GM21528 (cell line): Measurements from ENCODE around the gene TRIM65.
A peak's percentile ranks its signal among the peaks of the same experiment; 100 is the strongest.

ENCODE experiments used
- ATAC-seq: cut with Tn5 transposase; IDR thresholded peaks from one replicate; pipeline ENCODE4 v1.9.1; 2021; ENCODE audit warnings: mild to moderate bottlenecking, moderate library complexity; ENCODE audit not compliant: unreplicated experiment, low FRiP score

TRIM65 gene

DNA sequence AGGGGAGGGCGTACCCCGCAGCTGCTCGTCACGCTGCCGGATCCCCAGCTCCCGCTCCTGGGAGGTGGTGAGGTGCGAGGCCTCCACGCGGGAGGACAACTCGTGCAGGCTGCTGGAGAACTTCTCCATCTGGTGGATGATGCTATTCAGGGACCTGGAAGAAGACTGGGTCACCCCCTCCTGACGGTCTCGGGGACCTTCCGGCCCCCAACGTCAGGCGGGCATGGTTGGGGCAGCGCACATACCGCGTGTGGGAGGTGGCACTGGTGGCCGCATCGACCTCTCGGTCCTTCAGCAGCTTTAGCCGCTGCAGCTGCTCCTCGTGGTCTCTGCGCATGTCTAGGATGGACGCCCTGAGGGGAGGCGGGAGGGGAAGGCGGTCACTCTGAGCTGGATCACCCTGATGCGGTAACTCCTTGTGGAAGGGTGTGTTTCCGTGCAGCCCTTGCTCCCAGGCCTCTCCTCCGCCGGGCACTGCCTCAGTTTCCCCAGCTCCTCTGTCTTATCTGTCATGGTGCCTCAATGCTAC lies 21.2 kb upstream of the TRIM65 start:
- ATAC-seq: no peak

DNA sequence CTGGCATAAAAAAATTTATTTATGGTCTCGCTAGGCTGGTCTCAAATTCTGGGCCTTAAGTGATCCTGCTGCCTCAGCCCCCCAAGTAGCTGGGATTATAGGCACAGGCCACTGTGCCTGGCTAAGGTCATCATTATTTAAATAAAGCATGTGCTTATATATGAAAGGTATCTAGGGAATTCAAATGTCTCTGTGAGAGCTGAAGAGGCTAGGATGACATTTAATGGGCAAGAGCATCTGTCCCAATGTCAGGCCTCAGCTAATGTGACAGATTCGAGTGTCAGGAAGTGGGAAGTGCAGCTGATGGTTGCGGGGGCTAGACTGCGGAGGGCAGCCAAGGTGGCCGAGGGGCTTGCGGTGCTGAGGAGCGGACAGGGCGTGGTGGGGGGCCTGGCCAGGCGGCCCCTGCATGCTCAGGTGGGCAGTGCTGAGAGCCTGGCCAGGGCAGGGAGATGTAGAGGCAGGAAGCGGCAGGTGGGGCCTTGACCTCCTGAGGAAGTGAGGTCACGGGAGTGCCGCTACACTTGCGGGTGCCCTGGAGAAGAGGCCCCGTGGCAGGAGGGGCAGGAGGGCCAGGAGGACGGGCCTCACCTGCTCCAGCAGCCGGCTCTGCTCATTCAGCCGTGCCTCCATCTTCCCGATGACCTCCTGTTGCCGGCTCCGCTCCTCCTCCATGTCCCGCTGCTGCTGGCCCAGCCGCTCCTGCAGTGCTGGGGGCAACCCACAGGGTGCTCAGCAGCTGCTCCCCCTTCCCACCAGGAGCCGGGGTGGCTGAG lies 20.6 kb upstream of the TRIM65 start:
- no peak for ATAC-seq

DNA sequence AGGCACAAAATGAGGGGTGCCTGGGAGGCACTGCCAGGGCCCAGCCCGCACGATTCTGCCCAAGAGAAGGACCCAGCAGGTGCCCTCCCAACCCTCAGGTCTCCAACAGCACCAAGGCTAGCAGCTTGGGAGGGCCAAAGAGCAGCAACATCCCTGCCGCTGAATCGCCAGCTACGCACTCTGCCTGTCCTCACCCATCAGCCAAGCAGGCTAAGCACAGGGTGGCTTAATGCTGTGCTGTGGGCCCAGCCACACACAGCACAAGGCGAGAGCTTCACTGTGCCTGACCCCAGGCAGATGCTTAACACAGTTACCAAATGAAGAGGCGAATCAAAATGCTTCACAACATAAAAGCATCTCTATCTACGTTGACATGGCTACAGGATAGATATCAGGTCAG lies 18.5 kb upstream of the TRIM65 start:
- no peak for ATAC-seq

DNA sequence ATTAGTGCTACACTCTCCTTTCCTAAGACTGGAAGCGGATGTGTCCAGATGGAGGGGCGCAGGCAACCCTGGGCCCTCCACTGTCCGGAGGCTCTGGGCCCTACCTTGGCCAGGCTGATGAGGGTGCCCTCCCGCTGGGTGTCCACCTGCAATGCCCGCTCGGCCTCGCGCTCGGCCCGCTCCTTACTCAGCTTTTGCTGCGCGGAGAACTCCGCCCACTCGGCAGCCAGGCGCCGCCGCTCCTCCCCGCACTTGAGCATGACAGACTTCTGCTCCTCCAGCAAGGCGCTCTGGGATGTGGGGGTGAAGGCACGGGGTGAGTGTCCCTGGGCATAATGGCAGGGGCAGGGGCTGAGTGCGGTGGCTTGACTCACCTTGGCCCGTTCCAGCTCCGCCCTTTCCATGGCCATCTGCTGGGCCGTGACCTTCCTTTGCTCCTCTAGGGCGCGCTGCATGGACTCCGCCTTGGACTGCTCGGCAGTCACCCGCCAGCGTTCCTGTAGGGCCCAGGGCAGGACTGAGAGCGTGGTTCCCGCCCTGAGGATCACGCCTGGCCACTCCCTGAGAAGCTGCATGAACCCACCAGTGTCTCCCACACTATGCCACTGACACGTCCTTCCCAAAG lies 18.0 kb upstream of the TRIM65 start:
- no peak for ATAC-seq

DNA sequence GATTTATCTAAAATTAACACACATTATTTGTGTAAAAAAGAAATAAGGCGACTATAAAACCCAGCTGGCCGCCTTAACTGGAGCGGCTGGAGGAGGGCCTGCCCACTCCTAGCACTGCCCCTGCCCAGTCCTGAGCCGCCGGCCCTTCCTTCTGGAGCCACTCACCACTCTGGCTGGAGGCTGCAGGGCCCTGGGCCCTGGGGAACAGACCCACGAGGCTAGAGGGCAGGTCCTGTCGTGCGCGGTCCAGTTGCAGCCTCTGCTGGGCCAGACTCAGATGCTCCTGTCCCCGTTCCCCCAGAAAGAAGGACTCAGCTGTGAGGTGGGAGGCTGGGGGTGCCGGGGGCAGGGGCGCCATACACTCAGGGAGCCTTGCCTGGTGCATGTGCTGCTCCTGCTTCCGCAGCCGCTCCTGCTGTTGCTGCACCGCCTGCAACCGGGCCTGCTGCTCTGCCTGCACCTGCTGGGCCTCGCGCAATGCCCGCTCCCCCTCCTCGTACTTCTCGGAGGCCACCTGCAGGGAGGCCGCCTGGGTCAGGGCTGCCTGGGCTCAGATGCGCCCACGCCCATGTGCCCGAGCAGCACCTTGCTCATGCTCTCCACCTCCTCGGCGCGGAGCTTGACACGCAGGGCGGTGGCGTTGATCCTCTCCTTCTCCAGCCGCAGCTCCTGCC lies 16.9 kb upstream of the TRIM65 start:
- no peak for ATAC-seq

DNA sequence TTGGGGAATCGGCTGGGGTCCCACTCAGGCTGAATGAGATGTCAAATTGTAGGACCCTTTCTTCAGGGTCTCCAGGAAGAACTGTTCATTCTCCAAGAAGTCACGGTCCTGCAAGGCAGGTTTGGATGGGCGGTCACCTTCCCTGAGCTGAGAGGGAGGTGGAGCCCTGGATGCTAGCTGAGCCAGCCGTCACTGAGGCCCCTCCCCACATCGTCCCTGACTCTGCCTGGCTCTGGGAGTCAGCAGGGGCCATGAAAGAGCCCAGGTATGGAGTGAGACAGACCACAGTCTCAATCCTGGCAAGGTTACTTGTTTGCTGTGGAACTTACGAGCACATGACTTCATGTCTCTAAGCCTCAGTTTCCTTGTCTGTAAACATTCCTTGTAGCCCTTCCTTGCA lies 13.9 kb upstream of the TRIM65 start:
- no peak for ATAC-seq

DNA sequence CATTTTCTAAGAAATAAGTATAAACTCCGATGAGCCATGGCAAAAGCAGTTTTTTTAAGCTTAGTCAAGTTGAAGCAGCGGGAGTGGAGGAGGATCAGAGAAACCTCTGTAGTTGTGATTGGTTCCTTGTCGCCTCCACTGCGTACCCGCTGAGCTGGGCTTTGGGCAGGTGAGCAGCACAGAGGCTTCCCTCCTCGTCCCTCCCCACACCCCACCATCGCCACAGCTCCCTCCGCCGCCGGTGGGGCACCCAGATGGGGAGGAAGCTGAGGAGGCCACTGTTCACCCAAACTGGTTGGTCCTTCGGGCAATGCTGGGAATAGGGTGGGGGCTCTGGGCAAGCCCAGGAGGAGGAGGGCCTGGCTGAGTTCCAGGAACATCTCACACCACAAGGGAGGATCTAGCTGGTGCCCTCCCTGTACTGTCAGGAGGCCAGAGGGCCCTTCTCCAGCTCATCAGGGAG lies 13.1 kb upstream of the TRIM65 start:
- no peak for ATAC-seq

DNA sequence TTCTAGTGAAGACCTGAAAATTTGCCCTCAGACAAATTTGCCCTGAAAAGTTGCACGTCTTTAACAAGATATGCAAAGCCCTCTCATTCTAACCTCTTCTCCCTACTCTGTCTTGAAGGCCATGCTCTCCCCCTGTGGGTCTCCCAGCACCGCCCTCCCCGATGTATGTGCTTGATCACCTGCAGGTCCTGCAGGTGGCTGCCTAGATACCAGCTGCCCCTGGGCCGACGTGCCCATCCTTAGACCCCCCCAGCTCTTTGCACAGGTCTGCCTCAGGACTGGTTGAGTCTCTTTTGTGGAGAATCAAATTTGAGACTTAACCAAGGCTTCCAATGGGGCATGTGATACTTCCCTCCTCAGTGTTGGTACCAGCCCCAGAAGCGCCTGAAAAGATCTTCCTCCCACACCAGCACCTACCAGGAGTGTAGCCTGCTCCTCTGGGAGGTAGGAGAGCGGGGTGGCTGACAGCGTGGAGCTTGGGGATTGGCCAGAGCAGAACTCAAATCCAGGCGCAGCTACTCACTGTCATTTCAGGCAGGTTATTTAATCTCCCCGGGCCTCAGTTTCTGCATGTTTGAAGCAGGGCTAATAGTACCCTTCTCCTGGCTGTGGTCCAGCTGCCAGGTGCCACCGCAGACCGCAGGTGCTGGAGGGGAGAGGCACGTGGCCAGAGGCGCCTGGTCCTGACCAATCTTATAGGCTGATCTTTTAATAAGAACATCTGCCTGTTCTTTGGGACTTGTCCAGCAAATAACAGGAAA lies 12.5 kb upstream of the TRIM65 start:
- ATAC-seq: no peak

DNA sequence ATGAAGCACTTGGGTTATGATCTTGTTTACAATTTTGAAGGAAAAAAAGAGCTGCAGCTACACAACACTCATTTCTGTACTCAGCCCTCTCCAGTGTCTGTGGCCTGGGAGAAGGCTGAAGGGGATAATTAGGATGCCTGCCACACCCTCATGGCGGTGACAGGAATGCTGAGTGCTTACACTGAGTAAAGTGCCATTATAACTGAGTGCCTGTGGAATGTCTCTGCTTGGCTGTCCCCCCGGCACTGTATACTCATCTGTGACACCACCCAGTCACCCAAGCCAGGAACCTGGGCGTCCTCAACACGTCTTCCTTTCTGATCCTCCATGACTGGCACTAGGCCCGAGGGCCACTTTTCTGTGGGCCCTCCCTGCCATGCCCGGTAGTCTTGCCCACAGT lies 11.4 kb upstream of the TRIM65 start:
- no peak for ATAC-seq

DNA sequence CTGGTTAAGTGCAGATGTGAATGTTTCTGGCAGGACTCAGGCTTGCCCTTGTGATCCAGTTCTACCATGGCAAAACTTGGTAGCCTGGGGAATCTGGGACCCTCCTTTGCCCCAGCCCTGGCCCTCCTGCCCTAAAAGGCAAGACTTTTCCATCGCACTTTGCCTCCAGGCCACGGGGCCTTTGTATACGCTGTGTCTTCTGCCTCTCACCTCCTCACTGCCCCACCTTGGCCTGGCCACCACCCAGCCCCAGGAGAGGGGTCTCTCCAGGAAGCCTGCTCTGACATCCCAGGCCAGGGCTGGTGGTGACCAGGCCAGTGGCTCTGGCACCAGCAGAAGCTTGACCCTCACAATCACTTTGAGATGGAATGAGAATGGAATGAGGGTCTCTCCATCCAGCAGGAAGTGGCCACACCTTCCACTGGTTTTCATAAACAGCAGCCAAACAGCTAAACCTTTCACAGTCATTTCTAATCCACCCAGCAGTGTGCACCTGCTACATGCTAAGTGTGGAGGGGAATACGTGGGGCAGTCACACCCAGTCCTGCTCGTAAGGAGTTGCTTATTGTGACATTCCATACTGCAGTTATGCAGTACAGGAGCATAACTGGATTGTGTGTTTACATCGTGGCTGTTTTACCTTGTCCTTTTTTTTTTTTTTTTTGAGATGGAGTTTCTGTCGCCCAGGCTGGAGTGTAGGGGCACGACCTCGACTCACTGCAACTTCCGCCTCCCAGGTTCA lies 9.6 kb upstream of the TRIM65 start:
- no peak for ATAC-seq

DNA sequence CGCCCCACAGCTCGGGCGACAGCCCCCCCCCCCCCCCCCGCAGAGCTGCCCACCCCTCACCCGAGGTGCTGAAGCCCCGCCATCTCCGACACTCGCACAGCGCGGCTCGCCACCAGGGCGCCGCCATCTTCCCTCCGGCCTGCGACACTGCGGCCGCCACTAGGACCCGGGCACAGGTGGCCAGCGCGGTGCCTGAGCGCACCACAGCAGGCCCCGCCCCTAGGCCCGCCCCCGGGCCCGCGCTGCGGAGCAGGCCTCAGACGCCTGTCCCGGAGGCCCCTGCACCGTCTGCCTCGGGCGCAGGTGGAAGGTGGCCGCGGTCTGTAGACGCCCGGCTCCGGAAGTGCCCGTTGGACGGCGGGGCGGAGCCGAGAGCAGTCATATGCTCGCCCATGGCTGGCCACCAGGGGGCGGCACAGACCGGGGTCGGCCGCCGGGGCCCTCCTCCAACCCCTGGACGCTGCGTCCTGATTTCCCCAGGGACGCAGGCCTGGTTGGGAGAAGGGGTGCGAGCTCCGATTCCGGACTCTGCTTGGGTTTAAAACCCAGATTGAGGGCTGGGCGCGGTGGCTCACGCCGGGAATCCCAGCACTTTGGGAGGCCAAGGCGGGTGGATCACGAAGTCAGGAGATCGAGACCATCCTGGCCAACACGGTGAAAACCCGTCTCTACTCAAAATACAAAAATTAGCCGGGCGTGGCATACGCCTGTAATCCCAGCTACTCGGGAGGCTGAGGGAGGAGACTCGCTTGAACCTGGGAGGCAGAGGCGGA lies 8.2 kb upstream of the TRIM65 start, which contains the start of gene MRPL38:
Gene MRPL38 (minus strand): TSS at position 136 of the 773 bp plus-strand sequence. CDS start 9 bp downstream, at position 127.
- peak; percentile 87 for ATAC-seq

DNA sequence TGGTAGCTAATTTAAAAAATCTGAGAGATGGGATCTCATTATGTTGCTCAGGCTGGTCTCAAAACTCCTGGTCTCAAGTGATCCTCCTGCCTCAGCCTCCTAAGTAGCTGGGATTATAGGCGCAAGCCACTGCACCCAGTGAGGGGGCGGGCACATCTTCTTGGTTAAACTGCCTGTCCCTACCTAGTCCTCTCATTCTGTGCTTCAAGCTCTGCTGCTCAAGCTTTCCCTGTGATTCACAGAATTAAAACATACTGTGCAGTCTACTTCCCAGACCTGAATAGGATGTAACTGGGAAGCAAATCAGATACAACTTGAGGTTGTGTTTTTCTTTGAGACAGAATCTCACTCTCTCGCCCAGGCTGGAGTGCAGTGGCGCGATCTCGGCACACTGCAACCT lies 5.7 kb upstream of the TRIM65 start:
- ATAC-seq: no peak

DNA sequence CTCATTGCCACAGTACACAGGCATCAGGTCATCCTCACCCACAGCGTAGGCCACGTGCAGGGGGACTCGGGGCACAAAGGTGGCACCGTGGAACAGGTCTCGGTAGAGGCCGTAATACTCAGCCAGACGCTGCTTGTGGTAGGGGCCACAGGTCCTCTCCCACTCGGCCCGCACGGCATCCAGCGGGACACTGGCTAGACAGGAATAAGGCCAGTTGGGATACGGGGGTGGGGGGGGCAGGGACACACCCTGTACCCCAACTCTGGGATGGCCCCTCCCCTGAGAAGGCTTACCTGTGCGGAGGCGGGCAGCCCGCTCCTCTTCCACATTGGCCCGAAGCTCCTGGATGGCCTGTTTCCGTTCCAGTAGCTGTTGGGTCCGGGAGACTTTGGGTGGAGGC lies 5.0 kb upstream of the TRIM65 start:
- no peak for ATAC-seq

DNA sequence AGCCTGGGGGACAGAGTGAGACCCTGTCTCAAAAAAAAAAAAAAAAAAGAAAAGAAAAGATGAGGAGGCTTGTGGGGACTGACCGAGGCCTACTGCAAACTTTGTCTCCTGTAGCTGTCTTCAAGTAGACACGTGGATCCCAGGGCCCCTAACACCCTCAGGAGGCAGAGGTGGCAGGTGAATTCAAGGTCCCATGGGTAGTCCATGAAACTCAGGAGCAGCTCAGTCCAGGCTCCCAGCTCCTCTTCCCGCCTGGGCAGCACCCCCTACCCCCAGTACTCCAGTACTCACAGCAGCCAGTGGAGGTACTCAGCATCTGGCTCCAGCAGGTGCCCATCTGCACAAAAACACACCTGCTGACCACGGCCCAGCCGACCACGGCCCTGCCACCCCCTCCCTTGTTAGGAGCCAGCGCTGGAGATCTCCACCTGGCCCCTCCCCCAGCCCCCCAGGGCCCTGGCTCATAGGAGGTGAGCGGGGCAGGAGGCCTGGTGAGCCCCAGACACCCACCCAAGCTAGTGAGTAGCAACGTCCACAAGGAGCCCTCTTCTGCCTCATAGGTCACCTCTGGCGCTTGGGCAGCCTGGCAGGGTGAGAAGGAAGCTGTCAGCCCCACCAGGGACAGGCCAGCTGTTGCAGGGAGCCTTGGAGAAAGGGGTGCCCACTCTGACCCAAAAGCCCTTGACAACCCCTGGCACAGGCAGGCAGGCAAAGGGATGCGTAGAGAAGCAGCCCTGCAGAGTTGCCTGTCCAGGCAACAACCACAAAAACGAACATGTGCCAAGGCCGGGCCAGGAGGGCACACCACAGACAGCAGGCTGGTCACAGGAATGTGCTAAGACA lies 4.2 kb upstream of the TRIM65 start:
- no peak for ATAC-seq

DNA sequence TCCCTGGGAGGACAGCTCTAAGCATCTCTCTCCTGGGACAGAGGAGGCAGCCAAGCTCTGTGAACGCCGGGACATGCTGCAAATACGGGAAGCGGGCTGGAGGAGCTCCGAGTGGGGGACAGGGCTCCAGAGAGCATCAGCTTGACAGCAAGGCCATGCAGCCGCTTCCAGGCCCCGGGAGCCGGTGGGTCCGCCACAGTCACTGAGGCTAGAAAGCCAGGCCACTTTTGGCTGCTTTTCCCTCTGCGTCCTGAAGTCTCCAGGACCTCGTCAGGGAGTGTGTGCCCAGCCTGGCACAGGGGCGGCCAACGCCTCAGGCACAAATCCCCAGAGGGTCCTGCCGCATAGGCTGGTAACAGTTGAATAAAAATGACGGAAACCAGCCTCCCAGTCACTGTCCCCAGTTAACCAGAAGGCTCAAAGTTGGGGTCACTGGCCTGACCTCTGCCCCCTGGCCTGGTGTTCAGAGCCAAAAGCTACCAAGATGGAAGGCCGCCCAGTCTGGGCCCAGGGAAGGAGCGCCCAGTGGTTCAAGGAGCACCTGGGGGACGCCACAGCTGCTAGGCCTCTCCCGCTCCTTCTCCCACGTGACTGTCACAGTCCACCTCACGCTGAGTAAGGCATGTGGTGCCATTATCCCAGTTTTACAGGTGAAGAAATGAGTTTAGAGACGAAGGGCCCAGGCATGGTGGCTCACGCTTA lies 3.2 kb upstream of the TRIM65 start:
- no peak for ATAC-seq

DNA sequence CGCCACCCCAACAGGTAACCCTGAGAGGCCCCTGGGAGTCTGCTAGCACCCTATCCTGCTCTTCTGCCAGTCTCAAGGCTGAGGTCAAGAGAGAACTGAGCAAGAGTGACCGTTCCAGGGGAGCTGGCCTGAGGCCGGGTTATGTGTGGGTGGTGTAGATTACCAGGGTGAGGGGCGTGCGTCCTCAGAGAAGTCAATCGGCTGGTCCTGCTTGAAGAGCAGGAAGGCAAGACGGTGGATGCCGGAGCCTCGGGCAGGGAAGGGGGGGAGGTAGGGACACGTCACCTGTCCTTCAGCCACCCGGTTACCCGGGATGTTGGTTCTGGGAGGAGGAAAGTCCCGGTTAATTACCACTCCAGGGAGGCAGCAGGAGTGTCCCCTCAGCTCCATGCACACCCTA lies 2.6 kb upstream of the TRIM65 start:
- ATAC-seq: no peak

DNA sequence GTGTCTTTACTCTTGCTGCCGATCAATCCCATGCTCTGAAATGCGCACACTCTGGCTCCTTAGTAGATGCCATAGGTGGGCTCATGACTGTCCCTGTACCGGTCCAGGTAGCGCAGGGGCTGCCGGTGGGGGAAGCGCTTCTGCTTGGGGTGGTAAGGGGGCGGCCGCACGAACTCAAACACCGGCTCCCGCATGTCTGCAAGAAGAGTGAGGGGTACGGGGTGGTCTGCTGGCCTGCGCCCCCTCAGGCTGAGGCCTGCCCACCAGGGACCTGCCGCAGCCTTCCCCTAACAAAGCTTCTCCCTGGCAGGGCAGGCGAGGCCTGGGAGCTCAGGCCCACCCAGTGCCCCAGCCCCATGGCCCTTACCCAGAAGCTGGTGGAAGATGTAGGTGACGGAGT lies 2.0 kb upstream of the TRIM65 start:
- ATAC-seq: no peak

DNA sequence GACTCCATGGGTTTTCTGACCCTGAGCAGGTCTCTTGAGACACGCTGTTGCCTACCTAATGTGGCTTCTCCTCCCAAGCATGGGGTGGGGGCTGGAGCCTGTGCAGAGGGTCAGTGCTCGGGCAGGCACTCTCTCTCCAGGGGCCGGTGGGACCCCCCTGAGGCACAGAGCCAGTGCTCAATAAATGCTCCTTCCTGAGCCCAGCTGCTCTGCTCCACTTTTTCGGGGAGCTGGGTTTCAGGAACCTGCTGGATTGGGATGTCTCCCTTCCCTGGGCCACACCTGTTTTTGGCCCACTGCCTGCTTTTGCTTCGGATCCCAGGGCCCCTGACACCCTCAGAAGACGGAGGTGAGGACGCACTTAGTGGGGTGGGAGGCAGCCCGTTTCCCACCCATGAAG lies 1.3 kb upstream of the TRIM65 start:
- no peak for ATAC-seq
